K562 (cell line): ENCODE measurements around the gene COASY. TPM values are rescaled to one million over a fixed set of nuclear protein-coding genes. Genes with fewer than 3 reads are reported as not detected.

ENCODE experiments used
- CBFB ChIP-seq: sonication (generic); formaldehyde crosslinking; IDR thresholded peaks from 2 replicates; pipeline ENCODE4 v1.4.0; 2020; ENCODE audit warnings: mild to moderate bottlenecking, missing genetic modification reagents
- CC2D1A ChIP-seq: fragments of 450-650 bp; IDR thresholded peaks from 2 replicates; pipeline ENCODE4 v1.6.1; 2017; ENCODE audit warnings: mild to moderate bottlenecking
- CHD1 ChIP-seq: fragments of 200-600 bp; sonication (generic); IDR thresholded peaks from one replicate; pipeline ENCODE4 v1.6.1; 2012; ENCODE audit warnings: mild to moderate bottlenecking, moderate library complexity, low read length, inconsistent platforms
- CREB1 ChIP-seq, 2 experiments: sonication (generic) in 1 of 2; formaldehyde crosslinking in 1 of 2; IDR thresholded peaks; 2 replicates each; pipeline versions ENCODE4 v1.6.1 to v1.8.0; 2012 to 2022; ENCODE audit warnings: inconsistent platforms in 1 of 2, mild to moderate bottlenecking in 1 of 2, missing genetic modification reagents in 1 of 2, moderate library complexity in 1 of 2
- CXXC5 ChIP-seq: fragments of 250-450 bp; sonication (Bioruptor Pico); IDR thresholded peaks from 2 replicates; pipeline ENCODE4 v1.8.0; 2022; ENCODE audit warnings: inconsistent platforms, mild to moderate bottlenecking, moderate library complexity
- ETV6 ChIP-seq, 3 experiments: fragments of 150-350 bp in 1 of 3; sonication (generic) in 1 of 3; formaldehyde crosslinking in 1 of 3; IDR thresholded peaks; 2 replicates each; pipeline versions ENCODE4 v1.6.1 to v1.8.0; 2014 to 2022; ENCODE audit warnings: borderline replicate concordance in 2 of 3, low read depth in 2 of 3, antibody characterized with exemption in 1 of 3, low read length in 1 of 3, mild to moderate bottlenecking in 1 of 3, missing genetic modification reagents in 1 of 3
- HDAC1 ChIP-seq, 2 experiments: fragments of 450-650 bp; IDR thresholded peaks; 2 replicates each; pipeline ENCODE4 v1.6.1; 2016 to 2017; ENCODE audit warnings: inconsistent platforms in 1 of 2, mild to moderate bottlenecking in 1 of 2, moderate library complexity in 1 of 2
- KLF6 ChIP-seq: fragments of 250-450 bp; sonication (Bioruptor Pico); IDR thresholded peaks from 2 replicates; pipeline ENCODE4 v1.4.0; 2020; ENCODE audit warnings: mild to moderate bottlenecking, moderate library complexity, borderline replicate concordance
- MED1 ChIP-seq: sonication (generic); formaldehyde crosslinking; IDR thresholded peaks from 2 replicates; pipeline ENCODE4 v1.8.1; 2023; ENCODE audit warnings: missing genetic modification reagents, borderline replicate concordance
- NCOA2 ChIP-seq, 2 experiments: fragments of 450-650 bp; IDR thresholded peaks; 2 replicates each; pipeline ENCODE4 v1.6.1; 2018; ENCODE audit warnings: mild to moderate bottlenecking in 2 of 2, moderate library complexity in 1 of 2; ENCODE audit not compliant: partially characterized antibody in 2 of 2
- NFRKB ChIP-seq: fragments of 450-650 bp; IDR thresholded peaks from 2 replicates; pipeline ENCODE4 v1.6.1; 2016; ENCODE audit warnings: low read depth
- RCOR1 ChIP-seq, 2 experiments: IDR thresholded peaks; 2 replicates each; pipeline ENCODE4 v1.6.1; 2012; ENCODE audit warnings: low read depth in 2 of 2, low read length in 2 of 2, borderline replicate concordance in 1 of 2, improper control_type of control experiment in 1 of 2
- UBTF ChIP-seq, 2 experiments: IDR thresholded peaks; 2 replicates each; pipeline ENCODE4 v1.6.1; 2012; ENCODE audit warnings: improper control_type of control experiment in 2 of 2, low read depth in 2 of 2, low read length in 2 of 2, borderline replicate concordance in 1 of 2
- USF2 ChIP-seq: sonication (generic); formaldehyde crosslinking; IDR thresholded peaks from 2 replicates; pipeline ENCODE4 v1.5.0; 2020; ENCODE audit warnings: missing genetic modification reagents
- ZNF24 ChIP-seq: fragments of 450-650 bp; IDR thresholded peaks from 2 replicates; pipeline ENCODE4 v1.6.1; 2016
- polyA plus RNA-seq, 8 experiments: library from polyadenylated mRNA; depleted of rRNA in 4 of 8; stranded (reverse) in 5 of 8; unstranded in 3 of 8; fragments of >200 nt; fragmentation: Nextera tagmentation in 2 of 8; fragmentation: Illumina TruSeq in 1 of 8; extraction: Ambion mirVana in 2 of 8; extraction: Trizol in 1 of 8; gene quantifications; 2 replicates each; pipeline versions ENCODE4 v1.2.1 to v1.2.3, GENCODE V29; 2011 to 2014; ENCODE audit warnings: inconsistent platforms in 1 of 8, missing spikeins in 1 of 8
- total RNA-seq, 7 experiments: library from RNA; depleted of rRNA in 6 of 7; stranded (reverse); fragments of >200 nt in 6 of 7; fragmentation: Illumina TruSeq in 2 of 7; extraction: Trizol in 2 of 7; gene quantifications; 2 replicates each; pipeline versions ENCODE4 v1.2.1 to v1.2.3, GENCODE V29; 2011 to 2021; ENCODE audit warnings: low replicate concordance in 1 of 7
- TF ChIP-seq, protein P1 (sequence below): fragments of 250-450 bp; sonication (Bioruptor Pico); IDR thresholded peaks from 2 replicates; pipeline ENCODE4 v1.8.0; 2022; ENCODE audit warnings: moderate library complexity, mild to moderate bottlenecking, inconsistent platforms
- TF ChIP-seq, protein P2 (sequence below), 2 experiments: fragments of 150-350 bp in 1 of 2; IDR thresholded peaks; 2 replicates each; pipeline ENCODE4 v1.6.1; 2012 to 2016; ENCODE audit warnings: low read depth in 2 of 2, low read length in 2 of 2, mild to moderate bottlenecking in 1 of 2, moderate library complexity in 1 of 2

Gene COASY
- total and polyA plus RNA-seq, 9 of the 15 experiments (the other 6 are each of a cell fraction or from before 2014, with no cell fraction given) = 25.4 to 175 (median 62.3) TPM

DNA sequence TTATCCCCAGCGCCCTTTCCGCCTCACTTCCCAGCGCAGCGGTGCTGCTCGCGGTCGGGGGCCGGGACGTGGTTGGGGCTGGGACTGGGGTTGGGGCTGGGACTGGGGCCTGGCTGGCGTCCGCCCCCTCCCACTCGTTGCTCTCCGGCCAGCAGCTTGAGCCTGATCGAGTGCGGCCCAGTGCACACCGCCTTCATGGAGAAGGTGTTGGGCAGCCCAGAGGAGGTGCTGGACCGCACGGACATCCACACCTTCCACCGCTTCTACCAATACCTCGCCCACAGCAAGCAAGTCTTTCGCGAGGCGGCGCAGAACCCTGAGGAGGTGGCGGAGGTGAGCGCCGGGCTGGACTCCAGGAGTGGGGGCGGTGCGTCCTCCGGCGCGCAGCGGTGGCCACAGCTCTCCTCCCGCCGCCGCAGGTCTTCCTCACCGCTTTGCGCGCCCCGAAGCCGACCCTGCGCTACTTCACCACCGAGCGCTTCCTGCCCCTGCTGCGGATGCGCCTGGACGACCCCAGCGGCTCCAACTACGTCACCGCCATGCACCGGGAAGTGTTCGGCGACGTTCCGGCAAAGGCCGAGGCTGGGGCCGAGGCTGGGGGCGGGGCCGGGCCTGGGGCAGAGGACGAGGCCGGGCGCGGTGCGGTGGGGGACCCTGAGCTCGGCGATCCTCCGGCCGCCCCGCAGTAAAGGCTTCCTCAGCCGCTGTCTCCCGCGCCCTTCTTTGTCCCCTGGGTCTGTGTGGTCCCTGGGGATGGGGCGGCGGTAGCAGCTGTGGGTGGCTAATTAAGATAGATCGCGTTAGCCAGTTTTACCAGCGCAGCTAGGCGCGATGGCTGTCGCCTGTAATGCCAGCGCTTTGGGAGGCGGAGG, 7.5 kb upstream of the COASY start (continued):
- TF ChIP-seq UBTF (IDR thresholded peaks at IDR 0.05; ENCODE audit: borderline replicate concordance in 1 of 2, low read depth in 2 of 2, low read length in 2 of 2) (peak in 1 of 2 experiments; percentile 28; a peak in 3 of 4 replicates), ETV6 (IDR thresholded peaks at IDR 0.05; ENCODE audit: borderline replicate concordance in 1 of 2, low read depth in 2 of 2, low read length in 1 of 2) (0 out of 4 replicates have a peak, but pooled peaks of 1 of the 2 experiments have one; percentile 8), ETV6 (CRISPR knock-in tag; IDR thresholded peaks at IDR 0.05; ENCODE audit: borderline replicate concordance) (no peak), CHD1 (peak; percentile 35), CREB1 (IDR thresholded peaks at IDR 0.05) (peak; percentile 84), CREB1 (CRISPR knock-in tag; IDR thresholded peaks at IDR 0.05) (peak; percentile 78), USF2 (CRISPR knock-in tag) (no peak), CBFB (0 out of 2 replicates have a peak, but pooled peaks have one; percentile 70), RCOR1 (IDR thresholded peaks at IDR 0.05; ENCODE audit: borderline replicate concordance in 1 of 2, low read depth in 2 of 2, low read length in 2 of 2) (no peak; a peak in 1 of 4 replicates), MED1 (CRISPR knock-in tag) (no peak), CC2D1A (no peak), KLF6 (CRISPR knock-in tag) (no peak), ZNF24 (no peak; the same call in 1 of the 2 replicates), CXXC5 (CRISPR knock-in tag) (peak; percentile 74), HDAC1 (IDR thresholded peaks at IDR 0.05) (peak in 1 of 2 experiments; percentile 62; a peak in 2 of 4 replicates), NCOA2 (IDR thresholded peaks at IDR 0.05; ENCODE audit: partially characterized antibody in 2 of 2) (no peak), NFRKB (no peak)
- TF ChIP-seq, protein P1, sequence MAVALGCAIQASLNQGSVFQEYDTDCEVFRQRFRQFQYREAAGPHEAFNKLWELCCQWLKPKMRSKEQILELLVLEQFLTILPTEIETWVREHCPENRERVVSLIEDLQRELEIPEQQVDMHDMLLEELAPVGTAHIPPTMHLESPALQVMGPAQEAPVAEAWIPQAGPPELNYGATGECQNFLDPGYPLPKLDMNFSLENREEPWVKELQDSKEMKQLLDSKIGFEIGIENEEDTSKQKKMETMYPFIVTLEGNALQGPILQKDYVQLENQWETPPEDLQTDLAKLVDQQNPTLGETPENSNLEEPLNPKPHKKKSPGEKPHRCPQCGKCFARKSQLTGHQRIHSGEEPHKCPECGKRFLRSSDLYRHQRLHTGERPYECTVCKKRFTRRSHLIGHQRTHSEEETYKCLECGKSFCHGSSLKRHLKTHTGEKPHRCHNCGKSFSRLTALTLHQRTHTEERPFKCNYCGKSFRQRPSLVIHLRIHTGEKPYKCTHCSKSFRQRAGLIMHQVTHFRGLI = no peak
- TF ChIP-seq, protein P2, sequence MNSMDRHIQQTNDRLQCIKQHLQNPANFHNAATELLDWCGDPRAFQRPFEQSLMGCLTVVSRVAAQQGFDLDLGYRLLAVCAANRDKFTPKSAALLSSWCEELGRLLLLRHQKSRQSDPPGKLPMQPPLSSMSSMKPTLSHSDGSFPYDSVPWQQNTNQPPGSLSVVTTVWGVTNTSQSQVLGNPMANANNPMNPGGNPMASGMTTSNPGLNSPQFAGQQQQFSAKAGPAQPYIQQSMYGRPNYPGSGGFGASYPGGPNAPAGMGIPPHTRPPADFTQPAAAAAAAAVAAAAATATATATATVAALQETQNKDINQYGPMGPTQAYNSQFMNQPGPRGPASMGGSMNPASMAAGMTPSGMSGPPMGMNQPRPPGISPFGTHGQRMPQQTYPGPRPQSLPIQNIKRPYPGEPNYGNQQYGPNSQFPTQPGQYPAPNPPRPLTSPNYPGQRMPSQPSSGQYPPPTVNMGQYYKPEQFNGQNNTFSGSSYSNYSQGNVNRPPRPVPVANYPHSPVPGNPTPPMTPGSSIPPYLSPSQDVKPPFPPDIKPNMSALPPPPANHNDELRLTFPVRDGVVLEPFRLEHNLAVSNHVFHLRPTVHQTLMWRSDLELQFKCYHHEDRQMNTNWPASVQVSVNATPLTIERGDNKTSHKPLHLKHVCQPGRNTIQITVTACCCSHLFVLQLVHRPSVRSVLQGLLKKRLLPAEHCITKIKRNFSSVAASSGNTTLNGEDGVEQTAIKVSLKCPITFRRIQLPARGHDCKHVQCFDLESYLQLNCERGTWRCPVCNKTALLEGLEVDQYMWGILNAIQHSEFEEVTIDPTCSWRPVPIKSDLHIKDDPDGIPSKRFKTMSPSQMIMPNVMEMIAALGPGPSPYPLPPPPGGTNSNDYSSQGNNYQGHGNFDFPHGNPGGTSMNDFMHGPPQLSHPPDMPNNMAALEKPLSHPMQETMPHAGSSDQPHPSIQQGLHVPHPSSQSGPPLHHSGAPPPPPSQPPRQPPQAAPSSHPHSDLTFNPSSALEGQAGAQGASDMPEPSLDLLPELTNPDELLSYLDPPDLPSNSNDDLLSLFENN (IDR thresholded peaks at IDR 0.05; ENCODE audit: low read depth in 2 of 2, low read length in 2 of 2) = no peak
